B cell (primary cell): ENCODE measurements around the gene IL15. TPM values are rescaled to one million over a fixed set of nuclear protein-coding genes. Genes with fewer than 3 reads are reported as not detected.

Experiments used
- ATAC-seq: fragments of 200-7000 bp; cut with Tn5 transposase; one replicate; pipeline ENCODE4 v1.10.0; 2021; ENCODE audit warnings: low read depth, mild to moderate bottlenecking, moderate number of reproducible peaks, moderate library complexity
- CTCF ChIA-PET: fragments of 350-600 bp; sonication (Branson Sonifier 250); formaldehyde crosslinking; loops from one replicate; lab custom pipeline; 2021; ENCODE audit warnings: antibody characterized with exemption, inconsistent platforms; lab: Charles Lee
- POLR2A ChIA-PET: fragments of 350-600 bp; sonication (Branson Sonifier 250); formaldehyde crosslinking; loops from one replicate; lab custom pipeline; 2021; ENCODE audit warnings: antibody characterized with exemption; lab: Charles Lee
- DNase-seq: peaks from one replicate; pipeline ENCODE4 v3.0.0; 2013
- H2AFZ ChIP-seq: 2 replicates; pipeline ENCODE4 v1.6.1; 2012; ENCODE audit warnings: mild to moderate bottlenecking, low read depth, low read length; ENCODE audit not compliant: insufficient read depth, poor library complexity, severe bottlenecking
- H3K27ac ChIP-seq, 2 donors: 1 replicate in 1 of 2; 2 replicates in 1 of 2; pipeline ENCODE4 v1.5.1; 2012 to 2013; ENCODE audit warnings: low read length in 2 of 2, mild to moderate bottlenecking in 2 of 2, moderate library complexity in 1 of 2
- H3K27me3 ChIP-seq, 4 experiments: fragments of 200-600 bp in 1 of 4; sonication (generic) in 1 of 4; replicated peaks in 1 of 4; 1 replicate in 2 of 4; 2 replicates in 2 of 4; pipeline versions ENCODE4 v1.6.1 to v1.7.0; 2013 to 2016; ENCODE audit warnings: low read length in 3 of 4, mild to moderate bottlenecking in 2 of 4, mixed read lengths in 1 of 4, moderate library complexity in 1 of 4; ENCODE audit not compliant: insufficient read depth in 4 of 4, control insufficient read depth in 3 of 4; ENCODE audit errors: control extremely low read depth in 1 of 4
- H3K36me3 ChIP-seq, 2 experiments: replicated peaks in 1 of 2; 1 replicate in 1 of 2; 2 replicates in 1 of 2; pipeline versions ENCODE4 v1.6.1 to v1.7.1; 2013; ENCODE audit warnings: low read length in 1 of 2; ENCODE audit not compliant: insufficient read depth in 2 of 2, control insufficient read depth in 1 of 2; ENCODE audit errors: control extremely low read depth in 1 of 2, extremely low read depth in 1 of 2
- H3K4me1 ChIP-seq, 2 donors: fragments of 200-600 bp in 1 of 2; sonication (generic) in 1 of 2; 1 replicate in 1 of 2; 2 replicates in 1 of 2; pipeline versions ENCODE4 v1.5.1 to v1.6.1; 2013 to 2017; ENCODE audit warnings: low read length in 2 of 2; ENCODE audit not compliant: control insufficient read depth in 2 of 2, insufficient read depth in 2 of 2
- H3K4me2 ChIP-seq: replicated peaks from 2 replicates; pipeline ENCODE3; 2012; ENCODE audit warnings: mild to moderate bottlenecking, low read depth, low read length; ENCODE audit not compliant: poor library complexity, severe bottlenecking
- H3K4me3 ChIP-seq, 5 experiments: fragments of 200-600 bp in 1 of 5; sonication (generic) in 1 of 5; 1 replicate in 3 of 5; 2 replicates in 2 of 5; pipeline versions ENCODE4 v1.5.1 to v1.7.0; 2011 to 2016; ENCODE audit warnings: low read length in 4 of 5, mild to moderate bottlenecking in 4 of 5, low read depth in 2 of 5, control low read depth in 1 of 5, moderate library complexity in 1 of 5; ENCODE audit not compliant: insufficient read depth in 1 of 5; ENCODE audit errors: control extremely low read depth in 1 of 5, extremely low read depth in 1 of 5
- H3K79me2 ChIP-seq: fragments of 200-600 bp; sonication (generic); one replicate; pipeline ENCODE4 v1.6.0; 2016; ENCODE audit warnings: low read length; ENCODE audit not compliant: control insufficient read depth, insufficient read depth
- H3K9ac ChIP-seq: fragments of 200-600 bp; sonication (generic); 2 replicates; pipeline ENCODE4 v1.6.1; 2017; ENCODE audit warnings: mild to moderate bottlenecking, low read length, moderate library complexity
- H3K9me3 ChIP-seq, 3 donors: one replicate each; pipeline versions ENCODE4 v1.6.1 to v1.7.1; 2013; ENCODE audit warnings: low read length in 2 of 3; ENCODE audit not compliant: control insufficient read depth in 2 of 3, insufficient read depth in 1 of 3; ENCODE audit errors: control extremely low read depth in 1 of 3
- H4K20me1 ChIP-seq: 2 replicates; pipeline ENCODE4 v1.6.0; 2012; ENCODE audit warnings: mild to moderate bottlenecking, low read length; ENCODE audit not compliant: insufficient read depth, control insufficient read depth, poor library complexity, severe bottlenecking
- H3K27ac Mint-ChIP-seq: one replicate; pipeline ENCODE4 v1.8.0; 2021; ENCODE audit warnings: mixed read lengths
- H3K27me3 Mint-ChIP-seq: one replicate; pipeline ENCODE4 v1.8.0; 2021; ENCODE audit warnings: mixed read lengths
- H3K4me1 Mint-ChIP-seq: one replicate; pipeline ENCODE4 v1.8.0; 2021; ENCODE audit warnings: mixed read lengths
- H3K4me3 Mint-ChIP-seq: one replicate; pipeline ENCODE4 v1.8.0; 2021; ENCODE audit warnings: mixed read lengths
- H3K9me3 Mint-ChIP-seq: one replicate; pipeline ENCODE4 v1.8.0; 2022; ENCODE audit warnings: mixed read lengths; ENCODE audit not compliant: insufficient read depth
- EZH2 ChIP-seq: IDR thresholded peaks from 2 replicates; pipeline ENCODE4 v1.6.1; 2012; ENCODE audit warnings: borderline replicate concordance, low read depth, mild to moderate bottlenecking, moderate library complexity, low read length; ENCODE audit not compliant: insufficient read depth, poor library complexity, severe bottlenecking
- WGBS: methylation state at CpG from one replicate; pipeline ENCODE4 v1.1.5; 2013; ENCODE audit warnings: missing lambda C conversion rate; ENCODE audit not compliant: insufficient coverage; 5-methylcytosine and 5-hydroxymethylcytosine counted together
- intact Hi-C: fragments of 100-400 bp; cut with micrococcal nuclease; formaldehyde crosslinking; loops from one replicate; pipeline ENCODE4 v1.10.0; 2022
- polyA plus RNA-seq: library from polyadenylated mRNA; depleted of rRNA; stranded (reverse); fragments of >200 nt; gene quantifications from 2 replicates; pipeline ENCODE4 v1.2.3, GENCODE V29; 2012
- total RNA-seq, 2 donors: library from RNA; stranded (reverse); fragments of 120-200 nt in 1 of 2; gene quantifications; 1 replicate in 1 of 2; 2 replicates in 1 of 2; pipeline versions ENCODE4 v1.2.3 to v1.2.4, GENCODE V29; 2013 to 2022
- TF ChIP-seq, protein P1 (sequence below): fragments of 200-600 bp; IDR thresholded peaks from one replicate; pipeline ENCODE4 v1.8.0; 2022; ENCODE audit warnings: antibody characterized with exemption, mild to moderate bottlenecking

The IL15 gene
- total and polyA plus RNA-seq, 2 donors (not counting 1 experiment from before 2014, with no cell fraction given) = 6.1 to 11.5 TPM

GRCh38 chr4:141656031-141656430, 19.6 kb downstream of the IL15 start:
- ATAC-seq = no peak
- H3K27ac ChIP-seq = no peak overlapping the region
- Mint-ChIP-seq H3K27ac (no peak overlapping the region), H3K4me1 (peaks cover 4% of the 10 kb centered on the region), H3K4me3 (no peak overlapping the region), H3K9me3 (no peaks in the 10 kb centered on the region), H3K27me3 (no peaks in the 10 kb centered on the region)
- POLR2A ChIA-PET = no interaction called here
- peaks cover 0 to 6% of the 10 kb centered on the region in 2 donors for H3K4me1 ChIP-seq
- H3K9ac ChIP-seq = no peak overlapping the region
- CTCF ChIA-PET = no interaction called here
- no peaks in the 10 kb centered on the region for H3K27me3 ChIP-seq
- H3K4me2 ChIP-seq = no peak overlapping the region
- intact Hi-C loops = no loop called here
- TF ChIP-seq EZH2 = no peak
- TF ChIP-seq, protein P1, sequence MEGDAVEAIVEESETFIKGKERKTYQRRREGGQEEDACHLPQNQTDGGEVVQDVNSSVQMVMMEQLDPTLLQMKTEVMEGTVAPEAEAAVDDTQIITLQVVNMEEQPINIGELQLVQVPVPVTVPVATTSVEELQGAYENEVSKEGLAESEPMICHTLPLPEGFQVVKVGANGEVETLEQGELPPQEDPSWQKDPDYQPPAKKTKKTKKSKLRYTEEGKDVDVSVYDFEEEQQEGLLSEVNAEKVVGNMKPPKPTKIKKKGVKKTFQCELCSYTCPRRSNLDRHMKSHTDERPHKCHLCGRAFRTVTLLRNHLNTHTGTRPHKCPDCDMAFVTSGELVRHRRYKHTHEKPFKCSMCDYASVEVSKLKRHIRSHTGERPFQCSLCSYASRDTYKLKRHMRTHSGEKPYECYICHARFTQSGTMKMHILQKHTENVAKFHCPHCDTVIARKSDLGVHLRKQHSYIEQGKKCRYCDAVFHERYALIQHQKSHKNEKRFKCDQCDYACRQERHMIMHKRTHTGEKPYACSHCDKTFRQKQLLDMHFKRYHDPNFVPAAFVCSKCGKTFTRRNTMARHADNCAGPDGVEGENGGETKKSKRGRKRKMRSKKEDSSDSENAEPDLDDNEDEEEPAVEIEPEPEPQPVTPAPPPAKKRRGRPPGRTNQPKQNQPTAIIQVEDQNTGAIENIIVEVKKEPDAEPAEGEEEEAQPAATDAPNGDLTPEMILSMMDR = no peak
- WGBS = 80% methylated on average over 1 of the region's 3 CpGs
- no peaks in the 10 kb centered on the region for H3K9me3 ChIP-seq
- H3K36me3 ChIP-seq = no peaks in the 10 kb centered on the region
- peaks cover 7% of the 10 kb centered on the region for H3K79me2 ChIP-seq
- H4K20me1 ChIP-seq = no peaks in the 10 kb centered on the region
- DNase-seq = no peak
- no peak overlapping the region for H2AFZ ChIP-seq
- no peak overlapping the region for H3K4me3 ChIP-seq

- intact Hi-C loops = no loop called here
- H3K9ac ChIP-seq = no peak overlapping the region
- H3K27me3 Mint-ChIP-seq = no peaks in the 10 kb centered on the region
- no peaks in the 10 kb centered on the region for H3K27me3 ChIP-seq
- no peak overlapping the region for H3K4me2 ChIP-seq
- H3K79me2 ChIP-seq = peaks cover 7% of the 10 kb centered on the region
- ATAC-seq (no peak), DNase-seq (no peak)
- H2AFZ ChIP-seq = no peak overlapping the region
- no peak overlapping the region for H3K4me3 Mint-ChIP-seq
- ChIA-PET CTCF (no interaction called here), POLR2A (interaction anchor here (0.5 kb wide), 1 partner anchor 34 kb away, joined by 13 read pairs; no protein-coding TSS in a partner anchor)
- no CpG with 5 or more reads among the region's 5 CpGs for whole genome bisulfite sequencing
- H3K27ac Mint-ChIP-seq = no peak overlapping the region
- peaks cover 4% of the 10 kb centered on the region for H3K4me1 Mint-ChIP-seq
- H3K9me3 Mint-ChIP-seq = no peaks in the 10 kb centered on the region
- no peak overlapping the region for H3K4me3 ChIP-seq
- H4K20me1 ChIP-seq = no peaks in the 10 kb centered on the region
- no peak overlapping the region for H3K27ac ChIP-seq
- H3K9me3 ChIP-seq = no peaks in the 10 kb centered on the region
- peaks cover 0 to 6% of the 10 kb centered on the region in 2 donors for H3K4me1 ChIP-seq
- TF ChIP-seq EZH2 = no peak
- TF ChIP-seq, protein P1 = no peak
- no peaks in the 10 kb centered on the region for H3K36me3 ChIP-seq
These were observed 21.3 kb downstream of the IL15 start for GRCh38 chr4:141657550-141658250.
